ENCODE results near the gene PRKCE. TPM values are rescaled to one million over a fixed set of nuclear protein-coding genes. Genes with fewer than 3 reads are reported as not detected.

Gene PRKCE
- total and polyA plus RNA-seq, 2 donors (not counting 1 experiment from before 2014, with no cell fraction given) = 23.6 to 271 TPM

DNA sequence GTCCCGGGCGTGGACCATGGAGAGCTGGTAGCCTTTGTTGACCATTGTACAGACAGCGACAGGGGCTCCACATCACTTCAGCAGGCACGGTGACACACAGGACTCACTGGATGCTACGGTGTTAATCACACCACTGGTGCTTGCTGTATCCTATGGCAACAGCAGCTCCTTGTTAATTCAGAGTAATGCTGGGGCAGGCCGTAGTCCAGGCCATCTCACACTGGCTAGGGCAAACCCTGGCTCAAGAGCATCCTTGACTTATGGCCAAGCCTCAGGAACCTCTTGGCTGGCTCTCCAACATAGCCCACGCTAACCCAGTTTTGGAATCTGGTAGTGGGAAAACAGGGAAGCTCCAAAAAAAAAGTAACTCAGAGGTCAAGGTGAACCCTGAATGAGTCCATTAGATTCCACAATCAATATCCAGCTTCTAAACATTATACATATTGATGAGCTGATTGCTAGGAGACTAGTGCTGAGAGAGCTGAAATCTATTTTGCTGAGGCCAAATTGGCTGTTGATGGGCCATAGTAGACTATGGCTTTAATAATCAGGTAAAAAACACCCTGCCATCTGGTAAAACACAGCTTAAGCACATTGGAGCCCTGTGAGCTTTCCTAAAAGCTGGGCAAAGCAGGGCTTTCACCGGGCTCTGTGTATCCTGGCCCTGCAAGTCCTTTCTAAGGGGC is 253.6 kb downstream of the PRKCE start:
- intact Hi-C loops (cut with micrococcal nuclease) = no loop called here
- H3K27ac ChIP-seq (ENCODE audit: low read length in 2 of 2) = peak overlapping the region in 1 of 2 donors; percentile 14
- ChIA-PET CTCF (no interaction called here), POLR2A (no interaction called here)
- DNase-seq (no peak), ATAC-seq (ENCODE audit: low read depth) (no peak)
- no peaks in the 10 kb centered on the region for H3K9me3 ChIP-seq (ENCODE audit: control extremely low read depth in 1 of 3, control insufficient read depth in 2 of 3, insufficient read depth in 1 of 3, low read length in 2 of 3)
- peak overlapping the region; percentile 18 for H3K4me2 ChIP-seq (replicated peaks; ENCODE audit: low read depth, low read length, poor library complexity, severe bottlenecking)
- TF ChIP-seq, protein P1, sequence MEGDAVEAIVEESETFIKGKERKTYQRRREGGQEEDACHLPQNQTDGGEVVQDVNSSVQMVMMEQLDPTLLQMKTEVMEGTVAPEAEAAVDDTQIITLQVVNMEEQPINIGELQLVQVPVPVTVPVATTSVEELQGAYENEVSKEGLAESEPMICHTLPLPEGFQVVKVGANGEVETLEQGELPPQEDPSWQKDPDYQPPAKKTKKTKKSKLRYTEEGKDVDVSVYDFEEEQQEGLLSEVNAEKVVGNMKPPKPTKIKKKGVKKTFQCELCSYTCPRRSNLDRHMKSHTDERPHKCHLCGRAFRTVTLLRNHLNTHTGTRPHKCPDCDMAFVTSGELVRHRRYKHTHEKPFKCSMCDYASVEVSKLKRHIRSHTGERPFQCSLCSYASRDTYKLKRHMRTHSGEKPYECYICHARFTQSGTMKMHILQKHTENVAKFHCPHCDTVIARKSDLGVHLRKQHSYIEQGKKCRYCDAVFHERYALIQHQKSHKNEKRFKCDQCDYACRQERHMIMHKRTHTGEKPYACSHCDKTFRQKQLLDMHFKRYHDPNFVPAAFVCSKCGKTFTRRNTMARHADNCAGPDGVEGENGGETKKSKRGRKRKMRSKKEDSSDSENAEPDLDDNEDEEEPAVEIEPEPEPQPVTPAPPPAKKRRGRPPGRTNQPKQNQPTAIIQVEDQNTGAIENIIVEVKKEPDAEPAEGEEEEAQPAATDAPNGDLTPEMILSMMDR (IDR thresholded peaks at IDR 0.05) = no peak
- TF ChIP-seq EZH2 (IDR thresholded peaks at IDR 0.05; ENCODE audit: borderline replicate concordance, insufficient read depth, low read depth, low read length, poor library complexity, severe bottlenecking) = no peak
- H3K79me2 ChIP-seq (ENCODE audit: control insufficient read depth, insufficient read depth, low read length) = peaks cover 30% of the 10 kb centered on the region
- H3K4me3 Mint-ChIP-seq = no peak overlapping the region
- no peaks in the 10 kb centered on the region for H3K27me3 Mint-ChIP-seq
- H4K20me1 ChIP-seq (ENCODE audit: control insufficient read depth, insufficient read depth, low read length, poor library complexity, severe bottlenecking) = no peaks in the 10 kb centered on the region
- no peak overlapping the region for H3K9ac ChIP-seq (ENCODE audit: low read length)
- H3K4me1 ChIP-seq (ENCODE audit: control insufficient read depth in 2 of 2, insufficient read depth in 2 of 2, low read length in 2 of 2) = peaks cover 26 to 38% of the 10 kb centered on the region in 2 donors
- peaks cover 63% of the 10 kb centered on the region for H3K4me1 Mint-ChIP-seq
- H3K36me3 ChIP-seq (replicated peaks in 1 of 2; ENCODE audit: control extremely low read depth in 1 of 2, control insufficient read depth in 1 of 2, extremely low read depth in 1 of 2, insufficient read depth in 2 of 2, low read length in 1 of 2) = peaks cover 0 to 9% of the 10 kb centered on the region in 2 experiments
- no peaks in the 10 kb centered on the region for H3K9me3 Mint-ChIP-seq (ENCODE audit: insufficient read depth)
- H3K27me3 ChIP-seq (replicated peaks in 1 of 4; ENCODE audit: control extremely low read depth in 1 of 4, control insufficient read depth in 3 of 4, insufficient read depth in 4 of 4, low read length in 3 of 4) = no peaks in the 10 kb centered on the region
- WGBS (ENCODE audit: insufficient coverage) = 97% methylated on average over 7 of the region's 8 CpGs
- H3K27ac Mint-ChIP-seq = no peak overlapping the region
- no peak overlapping the region for H2AFZ ChIP-seq (ENCODE audit: insufficient read depth, low read depth, low read length, poor library complexity, severe bottlenecking)
- H3K4me3 ChIP-seq (ENCODE audit: control extremely low read depth in 1 of 5, extremely low read depth in 1 of 5, insufficient read depth in 1 of 5, low read depth in 2 of 5, low read length in 4 of 5) = no peak overlapping the region

DNA sequence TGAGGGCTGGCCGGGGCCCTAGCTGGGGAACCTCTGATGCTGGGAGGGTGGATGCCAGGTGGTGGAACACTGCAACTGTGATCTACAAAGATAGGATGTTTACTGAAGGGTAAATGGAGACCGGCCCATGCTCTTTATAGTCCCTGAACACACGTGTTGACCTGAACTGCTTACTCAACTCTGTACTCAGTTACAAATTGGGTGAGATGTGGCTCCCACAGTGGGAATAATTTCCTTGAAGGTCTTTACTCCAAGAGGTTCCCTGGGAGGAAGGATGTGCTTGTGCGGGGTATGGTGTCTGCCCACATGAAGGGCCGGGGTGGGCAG is 254.1 kb downstream of the PRKCE start:
- Histone ChIP-seq H4K20me1 (ENCODE audit: control insufficient read depth, insufficient read depth, low read length, poor library complexity, severe bottlenecking) (no peaks in the 10 kb centered on the region), H3K79me2 (ENCODE audit: control insufficient read depth, insufficient read depth, low read length) (peaks cover 31% of the 10 kb centered on the region), H3K4me1 (ENCODE audit: control insufficient read depth in 2 of 2, insufficient read depth in 2 of 2, low read length in 2 of 2) (peaks cover 32 to 43% of the 10 kb centered on the region in 2 donors), H3K9ac (ENCODE audit: low read length) (no peak overlapping the region), H3K27ac (ENCODE audit: low read length in 2 of 2) (peak overlapping the region in 1 of 2 donors; percentile 14), H3K36me3 (replicated peaks in 1 of 2; ENCODE audit: control extremely low read depth in 1 of 2, control insufficient read depth in 1 of 2, extremely low read depth in 1 of 2, insufficient read depth in 2 of 2, low read length in 1 of 2) (peaks cover 0 to 5% of the 10 kb centered on the region in 2 experiments), H3K27me3 (replicated peaks in 1 of 4; ENCODE audit: control extremely low read depth in 1 of 4, control insufficient read depth in 3 of 4, insufficient read depth in 4 of 4, low read length in 3 of 4) (no peaks in the 10 kb centered on the region), H3K9me3 (ENCODE audit: control extremely low read depth in 1 of 3, control insufficient read depth in 2 of 3, insufficient read depth in 1 of 3, low read length in 2 of 3) (no peaks in the 10 kb centered on the region), H2AFZ (ENCODE audit: insufficient read depth, low read depth, low read length, poor library complexity, severe bottlenecking) (no peak overlapping the region), H3K4me3 (ENCODE audit: control extremely low read depth in 1 of 5, extremely low read depth in 1 of 5, insufficient read depth in 1 of 5, low read depth in 2 of 5, low read length in 4 of 5) (no peak overlapping the region), H3K4me2 (replicated peaks; ENCODE audit: low read depth, low read length, poor library complexity, severe bottlenecking) (peak overlapping the region; percentile 18)
- peak overlapping the region; percentile 68 for H3K27ac Mint-ChIP-seq
- CTCF ChIA-PET = no interaction called here
- POLR2A ChIA-PET = no interaction called here
- peaks cover 68% of the 10 kb centered on the region for H3K4me1 Mint-ChIP-seq
- DNase-seq (no peak), ATAC-seq (ENCODE audit: low read depth) (no peak)
- no peaks in the 10 kb centered on the region for H3K27me3 Mint-ChIP-seq
- H3K4me3 Mint-ChIP-seq = no peak overlapping the region
- no peak for TF ChIP-seq EZH2 (IDR thresholded peaks at IDR 0.05; ENCODE audit: borderline replicate concordance, insufficient read depth, low read depth, low read length, poor library complexity, severe bottlenecking)
- TF ChIP-seq, protein P1 (IDR thresholded peaks at IDR 0.05) = no peak
- H3K9me3 Mint-ChIP-seq (ENCODE audit: insufficient read depth) = no peaks in the 10 kb centered on the region
- WGBS (ENCODE audit: insufficient coverage) = no CpG with 5 or more reads among the region's 5 CpGs
- intact Hi-C loops (cut with micrococcal nuclease) = no loop called here
